K562 (cell line): Measurements from ENCODE around the gene ITGB5. TPM values are rescaled to one million over a fixed set of nuclear protein-coding genes. Genes with fewer than 3 reads are reported as not detected.

Experiments used
- ADNP ChIP-seq: fragments of 200-800 bp; sonication (Bioruptor generic); IDR thresholded peaks from 2 replicates; pipeline ENCODE4 v1.6.1; 2016; ENCODE audit warnings: missing genetic modification characterization, missing compliant biosample characterization
- COPS2 ChIP-seq: fragments of 450-650 bp; conservative IDR thresholded peaks from 2 replicates; pipeline ENCODE4 v1.6.1; 2016; ENCODE audit warnings: mild to moderate bottlenecking, moderate library complexity
- DLX4 ChIP-seq: fragments of 250-450 bp; sonication (Bioruptor Pico); IDR thresholded peaks from 2 replicates; pipeline ENCODE4 v1.6.1; 2021; ENCODE audit warnings: mild to moderate bottlenecking
- E2F3 ChIP-seq: fragments of 250-450 bp; sonication (Bioruptor Pico); IDR thresholded peaks from 2 replicates; pipeline ENCODE4 v1.4.0; 2020; ENCODE audit warnings: mild to moderate bottlenecking
- E2F6 ChIP-seq, 2 experiments: IDR thresholded peaks; 2 replicates each; pipeline ENCODE4 v1.6.1; 2011; ENCODE audit warnings: borderline replicate concordance in 1 of 2, control low read depth in 1 of 2, low read depth in 1 of 2, low read length in 1 of 2, mild to moderate bottlenecking in 1 of 2, mixed read lengths in 1 of 2, moderate library complexity in 1 of 2; ENCODE audit not compliant: insufficient read depth in 1 of 2, insufficient read length in 1 of 2, poor library complexity in 1 of 2, severe bottlenecking in 1 of 2; ENCODE audit errors: extremely low read depth in 1 of 2
- ETS1 ChIP-seq: conservative IDR thresholded peaks from 2 replicates; pipeline ENCODE4 v1.6.1; 2011; ENCODE audit warnings: low read depth, mild to moderate bottlenecking, low read length; ENCODE audit not compliant: control insufficient read depth
- FOXJ2 ChIP-seq: fragments of 200-800 bp; sonication (Bioruptor generic); IDR thresholded peaks from 2 replicates; pipeline ENCODE4 v1.6.1; 2016; ENCODE audit warnings: missing genetic modification characterization, missing compliant biosample characterization
- HNRNPH1 ChIP-seq: fragments of 200-400 bp; formaldehyde crosslinking; optimal IDR thresholded peaks from 2 replicates; pipeline ENCODE3; 2017; ENCODE audit warnings: low read depth, mild to moderate bottlenecking, low read length, moderate library complexity
- HNRNPK ChIP-seq: fragments of 200-400 bp; formaldehyde crosslinking; IDR thresholded peaks from one replicate; pipeline ENCODE4 v1.6.1; 2018; ENCODE audit warnings: mild to moderate bottlenecking, low read depth, low read length; ENCODE audit not compliant: poor library complexity, severe bottlenecking
- MCM3 ChIP-seq: fragments of 450-650 bp; IDR thresholded peaks from 2 replicates; pipeline ENCODE4 v1.6.1; 2016
- MYBL2 ChIP-seq, 2 experiments: fragments of 450-650 bp in 1 of 2; sonication (generic) in 1 of 2; formaldehyde crosslinking in 1 of 2; IDR thresholded peaks; 2 replicates each; pipeline versions ENCODE4 v1.6.1 to v1.8.1; 2017 to 2022; ENCODE audit warnings: borderline replicate concordance in 1 of 2, inconsistent platforms in 1 of 2, low read depth in 1 of 2, mild to moderate bottlenecking in 1 of 2, missing genetic modification reagents in 1 of 2, moderate library complexity in 1 of 2
- PURB ChIP-seq: sonication (generic); formaldehyde crosslinking; IDR thresholded peaks from 2 replicates; pipeline ENCODE4 v1.9.0; 2021; ENCODE audit warnings: low read depth, mild to moderate bottlenecking, missing genetic modification reagents
- RUNX1 ChIP-seq: sonication (generic); IDR thresholded peaks from 2 replicates; pipeline ENCODE4 v1.6.1; 2016; ENCODE audit warnings: antibody characterized with exemption, low read depth
- SETDB1 ChIP-seq: IDR thresholded peaks from one replicate; pipeline ENCODE4 v1.6.1; 2012; ENCODE audit warnings: low read length, control low read depth, inconsistent platforms
- SMAD4 ChIP-seq: fragments of 250-450 bp; sonication (Bioruptor Pico); conservative IDR thresholded peaks from 2 replicates; pipeline ENCODE4 v1.8.0; 2021; ENCODE audit warnings: inconsistent platforms, mild to moderate bottlenecking, moderate library complexity
- SMARCC2 ChIP-seq: fragments of 450-650 bp; IDR thresholded peaks from 2 replicates; pipeline ENCODE4 v1.6.1; 2017; ENCODE audit warnings: antibody characterized with exemption, moderate library complexity, mild to moderate bottlenecking, low read depth
- SRSF1 ChIP-seq: fragments of 200-400 bp; formaldehyde crosslinking; IDR thresholded peaks from 2 replicates; pipeline ENCODE4 v1.6.1; 2017; ENCODE audit warnings: mild to moderate bottlenecking, low read depth, low read length, moderate library complexity
- SRSF3 ChIP-seq: fragments of 200-400 bp; formaldehyde crosslinking; IDR thresholded peaks from 2 replicates; pipeline ENCODE4 v1.6.1; 2016; ENCODE audit warnings: mild to moderate bottlenecking, low read length, moderate library complexity; ENCODE audit not compliant: insufficient read depth
- TRIM24 ChIP-seq, 2 experiments: fragments of 450-650 bp; IDR thresholded peaks; 2 replicates each; pipeline ENCODE4 v1.6.1; 2016
- YBX1 ChIP-seq: fragments of 450-650 bp; IDR thresholded peaks from 2 replicates; pipeline ENCODE4 v1.7.1; 2016; ENCODE audit warnings: mild to moderate bottlenecking
- ZBTB26 ChIP-seq: fragments of 450-650 bp; formaldehyde crosslinking; IDR thresholded peaks from 2 replicates; pipeline ENCODE4 v1.4.0; 2022; ENCODE audit warnings: missing genetic modification characterization
- ZFP1 ChIP-seq: fragments of 450-650 bp; formaldehyde crosslinking; IDR thresholded peaks from 2 replicates; pipeline ENCODE4 v1.4.0; 2020; ENCODE audit warnings: mild to moderate bottlenecking, mixed read lengths
- ZNF586 ChIP-seq: fragments of 450-650 bp; formaldehyde crosslinking; conservative IDR thresholded peaks from 2 replicates; pipeline ENCODE4 v1.4.0; 2020; ENCODE audit warnings: mild to moderate bottlenecking, moderate library complexity
- ZNF717 ChIP-seq: fragments of 250-450 bp; sonication (Bioruptor Pico); IDR thresholded peaks from 2 replicates; pipeline ENCODE4 v1.5.0; 2021
- ZSCAN32 ChIP-seq: fragments of 450-650 bp; formaldehyde crosslinking; IDR thresholded peaks from 2 replicates; pipeline ENCODE4 v1.4.0; 2020; ENCODE audit warnings: mild to moderate bottlenecking, moderate library complexity
- polyA plus RNA-seq, 8 experiments: library from polyadenylated mRNA; depleted of rRNA in 4 of 8; stranded (reverse) in 5 of 8; unstranded in 3 of 8; fragments of >200 nt; fragmentation: Nextera tagmentation in 2 of 8; fragmentation: Illumina TruSeq in 1 of 8; extraction: Ambion mirVana in 2 of 8; extraction: Trizol in 1 of 8; gene quantifications; 2 replicates each; pipeline versions ENCODE4 v1.2.1 to v1.2.3, GENCODE V29; 2011 to 2014; ENCODE audit warnings: inconsistent platforms in 1 of 8, missing spikeins in 1 of 8
- total RNA-seq, 7 experiments: library from RNA; depleted of rRNA in 6 of 7; stranded (reverse); fragments of >200 nt in 6 of 7; fragmentation: Illumina TruSeq in 2 of 7; extraction: Trizol in 2 of 7; gene quantifications; 2 replicates each; pipeline versions ENCODE4 v1.2.1 to v1.2.3, GENCODE V29; 2011 to 2021; ENCODE audit warnings: low replicate concordance in 1 of 7

The ITGB5 gene
- total and polyA plus RNA-seq, 9 of the 15 experiments (the other 6 are each of a cell fraction or from before 2014, with no cell fraction given) = 1.7 to 46.8 (median 9.9) TPM

- TF ChIP-seq ADNP (tag) = no peak
- TF ChIP-seq PURB (CRISPR knock-in tag) = no peak
- no peak for TF ChIP-seq ZFP1 (CRISPR knock-in tag)
- no peak for TF ChIP-seq E2F3 (CRISPR knock-in tag)
- TF ChIP-seq E2F6 (IDR thresholded peaks at IDR 0.05; ENCODE audit: borderline replicate concordance in 1 of 2, extremely low read depth in 1 of 2, insufficient read depth in 1 of 2, insufficient read length in 1 of 2, low read depth in 1 of 2, low read length in 1 of 2, poor library complexity in 1 of 2, severe bottlenecking in 1 of 2) = peak in 1 of 2 experiments; percentile 47
- no peak for TF ChIP-seq ZSCAN32 (CRISPR knock-in tag)
- TF ChIP-seq TRIM24 (IDR thresholded peaks at IDR 0.05) = peak; percentile 57 to 79; a peak in 3 of 4 replicates
- TF ChIP-seq SMAD4 (CRISPR knock-in tag) = peak; percentile 50; the same call in 1 of the 2 replicates
- TF ChIP-seq HNRNPK = no peak
- TF ChIP-seq HNRNPH1 = no peak
- no peak; the same call in 1 of the 2 replicates for TF ChIP-seq FOXJ2 (tag)
- no peak for TF ChIP-seq SRSF1
- TF ChIP-seq ETS1 = no peak
- TF ChIP-seq SMARCC2 = 0 out of 2 replicates have a peak, but pooled peaks have one; percentile 21
- no peak for TF ChIP-seq YBX1
- TF ChIP-seq DLX4 (CRISPR knock-in tag) = no peak
- no peak for TF ChIP-seq SRSF3
- no peak for TF ChIP-seq ZNF717 (CRISPR knock-in tag)
- no peak for TF ChIP-seq MCM3
- TF ChIP-seq COPS2 = no peak
- no peak for TF ChIP-seq MYBL2 (IDR thresholded peaks at IDR 0.05; ENCODE audit: low read depth)
- TF ChIP-seq MYBL2 (CRISPR knock-in tag; IDR thresholded peaks at IDR 0.05; ENCODE audit: borderline replicate concordance) = no peak
- no peak for TF ChIP-seq RUNX1
- TF ChIP-seq SETDB1 = no peak
- no peak for TF ChIP-seq ZNF586 (CRISPR knock-in tag)
- TF ChIP-seq ZBTB26 = no peak
Measured at GRCh38 chr3:124812291-124813265, 74.6 kb downstream of the ITGB5 start (continued).
